Measurements from ENCODE around the gene ST3GAL6. TPM values are rescaled to one million over a fixed set of nuclear protein-coding genes. Genes with fewer than 3 reads are reported as not detected.

The ST3GAL6 gene
- total and polyA plus RNA-seq, 2 of the 8 experiments (the other 6 are each of a cell fraction or from before 2014, with no cell fraction given): 3.3 to 6.1 TPM

DNA sequence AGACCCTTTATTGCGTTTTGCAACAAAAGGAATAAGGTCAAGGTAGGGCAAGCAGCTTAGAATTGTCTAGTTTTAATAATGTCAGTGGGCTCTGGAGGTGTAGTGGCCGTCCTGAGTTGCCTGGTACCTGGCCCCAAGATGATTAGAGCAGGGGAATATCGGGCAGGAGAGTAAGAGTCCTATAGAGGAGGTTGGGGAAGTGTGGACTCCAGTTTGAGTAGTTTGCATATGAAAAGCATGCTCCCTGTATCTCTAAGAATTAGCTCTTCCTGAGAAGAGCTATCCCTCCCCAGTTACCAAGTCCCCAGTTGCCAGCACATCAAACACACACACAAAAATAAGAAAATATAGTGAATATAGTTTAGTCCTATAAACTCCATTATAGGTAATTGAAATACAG lies 49.2 kb upstream of the ST3GAL6 start:
- TF ChIP-seq EP300 (IDR thresholded peaks at IDR 0.05; ENCODE audit: borderline replicate concordance in 1 of 2, low read depth in 2 of 2, low read length in 2 of 2) (peak in 1 of 2 experiments; percentile 33; a peak in 1 of 3 replicates), POU5F1 (IDR thresholded peaks at IDR 0.05; ENCODE audit: low read depth, low read length) (peak; percentile 2; the same call in 1 of the 2 replicates), ASH2L (IDR thresholded peaks at IDR 0.05; ENCODE audit: low read length) (no peak), BCL11A (IDR thresholded peaks at IDR 0.05; ENCODE audit: low read depth in 2 of 2, low read length in 2 of 2) (no peak), PHF8 (conservative IDR thresholded peaks at IDR 0.05; ENCODE audit: low read depth, low read length) (no peak), MAX (IDR thresholded peaks at IDR 0.05) (no peak), USF2 (IDR thresholded peaks at IDR 0.05; ENCODE audit: low read length) (no peak), SRF (IDR thresholded peaks at IDR 0.05; ENCODE audit: low read depth, low read length) (no peak), KDM5A (IDR thresholded peaks at IDR 0.05; ENCODE audit: low read length) (no peak)
- TF ChIP-seq, protein P1, sequence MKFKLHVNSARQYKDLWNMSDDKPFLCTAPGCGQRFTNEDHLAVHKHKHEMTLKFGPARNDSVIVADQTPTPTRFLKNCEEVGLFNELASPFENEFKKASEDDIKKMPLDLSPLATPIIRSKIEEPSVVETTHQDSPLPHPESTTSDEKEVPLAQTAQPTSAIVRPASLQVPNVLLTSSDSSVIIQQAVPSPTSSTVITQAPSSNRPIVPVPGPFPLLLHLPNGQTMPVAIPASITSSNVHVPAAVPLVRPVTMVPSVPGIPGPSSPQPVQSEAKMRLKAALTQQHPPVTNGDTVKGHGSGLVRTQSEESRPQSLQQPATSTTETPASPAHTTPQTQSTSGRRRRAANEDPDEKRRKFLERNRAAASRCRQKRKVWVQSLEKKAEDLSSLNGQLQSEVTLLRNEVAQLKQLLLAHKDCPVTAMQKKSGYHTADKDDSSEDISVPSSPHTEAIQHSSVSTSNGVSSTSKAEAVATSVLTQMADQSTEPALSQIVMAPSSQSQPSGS (IDR thresholded peaks at IDR 0.05; ENCODE audit: low read length): no peak
- Histone ChIP-seq H2BK12ac (ENCODE audit: low read depth, low read length) (no peak overlapping the region), H3K4me2 (ENCODE audit: insufficient read depth in 1 of 2, low read depth in 2 of 2, low read length in 2 of 2) (no peak overlapping the region), H3K56ac (replicated peaks; ENCODE audit: insufficient read length, low read depth, low read length) (no peak overlapping the region), H4K8ac (ENCODE audit: extremely low read depth, insufficient read depth, low read length) (no peak overlapping the region), H2BK120ac (replicated peaks; ENCODE audit: low read depth, low read length) (no peak overlapping the region), H2BK15ac (ENCODE audit: low read length) (no peak overlapping the region), H3K27ac (ENCODE audit: low read depth, low read length) (no peak overlapping the region), H2BK20ac (ENCODE audit: low read length) (peak overlapping the region; percentile 21; the same call in 1 of the 2 replicates), H3K4me3 (ENCODE audit: extremely low read depth in 1 of 4, insufficient read depth in 2 of 4, low read depth in 3 of 4, low read length in 4 of 4) (no peak overlapping the region), H3K4me1 (replicated peaks in 1 of 4; ENCODE audit: control insufficient read depth in 3 of 4, insufficient read depth in 4 of 4, low read length in 3 of 4) (no peaks in the 10 kb centered on the region; a peak in 2 of 7 replicates), H3K79me2 (ENCODE audit: control insufficient read depth in 1 of 2, insufficient read depth in 2 of 2, low read length in 2 of 2) (no peaks in the 10 kb centered on the region), H3K23me2 (ENCODE audit: low read depth, low read length) (no peaks in the 10 kb centered on the region), H3K14ac (ENCODE audit: insufficient read length) (no peak overlapping the region), H3K36me3 (ENCODE audit: control insufficient read depth in 2 of 4, insufficient read depth in 4 of 4, low read length in 3 of 4) (no peaks in the 10 kb centered on the region), H4K91ac (replicated peaks; ENCODE audit: insufficient read length, low read length) (no peak overlapping the region), H2AFZ (ENCODE audit: low read length) (no peak overlapping the region), H4K20me1 (replicated peaks in 1 of 2; ENCODE audit: control insufficient read depth in 1 of 2, insufficient read depth in 2 of 2, low read length in 2 of 2) (no peaks in the 10 kb centered on the region), H3K4ac (replicated peaks; ENCODE audit: insufficient read length, low read depth, low read length) (no peak overlapping the region), H3K23ac (ENCODE audit: insufficient read length) (no peak overlapping the region), H2AK5ac (ENCODE audit: low read depth, low read length) (no peak overlapping the region), H3K9ac (replicated peaks in 1 of 4; ENCODE audit: extremely low read depth in 1 of 4, low read depth in 3 of 4, low read length in 3 of 4) (no peak overlapping the region), H3K18ac (ENCODE audit: extremely low read depth, low read length) (no peak overlapping the region), H3K27me3 (replicated peaks in 1 of 4; ENCODE audit: control insufficient read depth in 3 of 4, extremely low read depth in 1 of 4, insufficient read depth in 3 of 4, low read length in 3 of 4) (no peaks in the 10 kb centered on the region), H4K5ac (ENCODE audit: insufficient read length, low read depth, low read length) (no peak overlapping the region), H3K9me3 (ENCODE audit: insufficient read depth in 2 of 2, low read depth in 1 of 2, low read length in 1 of 2) (no peaks in the 10 kb centered on the region), H3K79me1 (ENCODE audit: low read depth, low read length) (no peaks in the 10 kb centered on the region), H2BK5ac (ENCODE audit: low read depth, low read length) (no peak overlapping the region)
- DNase-seq (ENCODE audit: low read depth in 1 of 2, low spot score in 2 of 2) (no peak), FAIRE-seq (no peak)
- ChIA-PET POLR2A (ENCODE audit: partially characterized antibody) (no interaction called here), CTCF (ENCODE audit: partially characterized antibody) (interaction anchor here (0.7 to 1.1 kb wide), 3 partner anchors 9 to 1094 kb away, joined by 3 read pairs; no protein-coding TSS in a partner anchor)
- WGBS, 2 experiments (ENCODE audit: extremely low coverage in 1 of 2, insufficient coverage in 1 of 2, insufficient read length in 1 of 2, insufficient replicate concordance in 2 of 2, low coverage in 1 of 2, low lambda C conversion rate in 2 of 2, missing lambda C conversion rate in 1 of 2): 73% methylated on average over 3 of the region's 3 CpGs; no CpG with 5 or more reads in 1 of the 2 experiments
